Heart left ventricle (tissue), 13 donors: ENCODE results near the gene AUH.

Experiments
- POLR2A ChIP-seq, 2 donors: fragments of 450-650 bp; IDR thresholded peaks; one replicate each; pipeline ENCODE4 v1.6.1; 2017; ENCODE audit warnings: antibody characterized with exemption in 2 of 2, mild to moderate bottlenecking in 2 of 2, moderate library complexity in 2 of 2
- TF ChIP-seq, protein P1 (sequence below), 12 donors: fragments of 200-600 bp; sonication (generic) in 4 of 12; IDR thresholded peaks; one replicate each; pipeline versions ENCODE4 v1.5.0 to v1.8.0; 2018 to 2022; ENCODE audit warnings: antibody characterized with exemption in 12 of 12, mild to moderate bottlenecking in 5 of 12
- donor health status: ischemic (EF 13 %, LVEDD 7.1; RV severe dilation, severe dysfunction).
- donor health status: DM: no; HTN: yes; CAD: no.
- donor health status: DM: no; HTN: no; CAD: no.
- donor health status: ischemic (EF 25% LVEDD 6.9; RV normal size, moderate dysfunction).
- donor health status: ischemic (EF 25% LVEDD 5.7; RV mildly dilated, moderate dysfunction).
- donor health status: ischemic (EF 35%, LVEDD 5.7; RV mildly dilated, moderate dysfunction).
- donor health status: nonischemic (EF 11% LVEDD 7.7; RV severe dilation, severe dysfunction).
- donor health status: DM: yes; HTN: yes; CAD: no.
- donor health status: PGD.
- donor health status: ischemic (EF 29% LVEDD 5.4; RV normal size, mild dysfunction).
- donor health status: nonischemic (EF 23%, LVEDD 6.1; RV moderate dilation, normal function).

DNA sequence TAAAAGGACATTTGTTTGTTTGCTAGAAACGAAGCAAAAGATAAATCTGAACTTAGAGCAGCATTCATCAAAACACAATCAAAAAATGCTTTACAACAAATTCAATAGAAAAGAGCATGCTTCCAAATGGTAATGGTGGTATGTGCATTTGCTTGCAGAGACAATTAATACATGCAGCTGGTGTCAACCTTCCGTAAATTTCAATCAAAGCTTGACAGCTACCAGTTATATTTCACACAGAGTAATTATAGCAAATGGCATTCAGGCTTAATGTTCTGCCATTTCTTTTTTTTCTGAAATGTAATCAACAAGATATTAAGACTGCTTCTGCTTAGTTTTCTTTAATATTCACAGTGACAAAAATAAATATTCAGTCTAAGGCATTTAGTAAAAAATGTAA is 90.6 kb downstream of the AUH start:
- TF ChIP-seq POLR2A (IDR thresholded peaks at IDR 0.05), result no peak
- TF ChIP-seq, protein P1, sequence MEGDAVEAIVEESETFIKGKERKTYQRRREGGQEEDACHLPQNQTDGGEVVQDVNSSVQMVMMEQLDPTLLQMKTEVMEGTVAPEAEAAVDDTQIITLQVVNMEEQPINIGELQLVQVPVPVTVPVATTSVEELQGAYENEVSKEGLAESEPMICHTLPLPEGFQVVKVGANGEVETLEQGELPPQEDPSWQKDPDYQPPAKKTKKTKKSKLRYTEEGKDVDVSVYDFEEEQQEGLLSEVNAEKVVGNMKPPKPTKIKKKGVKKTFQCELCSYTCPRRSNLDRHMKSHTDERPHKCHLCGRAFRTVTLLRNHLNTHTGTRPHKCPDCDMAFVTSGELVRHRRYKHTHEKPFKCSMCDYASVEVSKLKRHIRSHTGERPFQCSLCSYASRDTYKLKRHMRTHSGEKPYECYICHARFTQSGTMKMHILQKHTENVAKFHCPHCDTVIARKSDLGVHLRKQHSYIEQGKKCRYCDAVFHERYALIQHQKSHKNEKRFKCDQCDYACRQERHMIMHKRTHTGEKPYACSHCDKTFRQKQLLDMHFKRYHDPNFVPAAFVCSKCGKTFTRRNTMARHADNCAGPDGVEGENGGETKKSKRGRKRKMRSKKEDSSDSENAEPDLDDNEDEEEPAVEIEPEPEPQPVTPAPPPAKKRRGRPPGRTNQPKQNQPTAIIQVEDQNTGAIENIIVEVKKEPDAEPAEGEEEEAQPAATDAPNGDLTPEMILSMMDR (IDR thresholded peaks at IDR 0.05), result no peak
